GM21825 (cell line): Measurements from ENCODE around the gene PAAF1.

Source experiments
- ATAC-seq: cut with Tn5 transposase; IDR thresholded peaks from one replicate; pipeline ENCODE4 v1.9.1; 2021; ENCODE audit warnings: mild to moderate bottlenecking, moderate library complexity; ENCODE audit not compliant: unreplicated experiment

PAAF1 gene, protein sequence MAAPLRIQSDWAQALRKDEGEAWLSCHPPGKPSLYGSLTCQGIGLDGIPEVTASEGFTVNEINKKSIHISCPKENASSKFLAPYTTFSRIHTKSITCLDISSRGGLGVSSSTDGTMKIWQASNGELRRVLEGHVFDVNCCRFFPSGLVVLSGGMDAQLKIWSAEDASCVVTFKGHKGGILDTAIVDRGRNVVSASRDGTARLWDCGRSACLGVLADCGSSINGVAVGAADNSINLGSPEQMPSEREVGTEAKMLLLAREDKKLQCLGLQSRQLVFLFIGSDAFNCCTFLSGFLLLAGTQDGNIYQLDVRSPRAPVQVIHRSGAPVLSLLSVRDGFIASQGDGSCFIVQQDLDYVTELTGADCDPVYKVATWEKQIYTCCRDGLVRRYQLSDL

GRCh38 chr11:73876424-73877310, at the start of gene PAAF1, which contains the start of gene COA4:
Gene PAAF1, plus strand, starts transcription at chr11:73876999. Its CDS starts 23 bp downstream, at chr11:73877022.
Gene COA4, minus strand, starts transcription at chr11:73876846. Its CDS starts 3,468 bp downstream, at chr11:73873378.
- ATAC-seq = peak; percentile 96

DNA sequence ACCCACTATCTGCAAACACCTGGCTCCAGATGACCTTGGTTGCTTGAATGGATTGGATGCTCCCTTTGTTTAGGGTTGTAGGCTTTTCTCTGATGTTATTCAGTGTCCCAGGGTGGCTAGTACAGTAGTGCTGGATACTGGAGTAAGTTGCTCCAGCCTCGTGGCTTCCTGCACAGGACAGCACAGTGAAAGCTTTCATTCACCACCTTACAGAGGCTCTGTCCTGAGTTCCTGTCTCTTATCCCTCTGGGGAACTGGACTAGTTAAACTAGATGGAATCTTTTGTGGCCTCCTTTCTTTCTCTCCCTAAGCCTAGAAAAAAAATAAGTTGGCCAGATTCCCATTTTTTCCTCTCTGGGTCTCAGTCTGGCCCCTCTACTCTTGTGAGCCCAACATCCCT, 46.5 kb upstream of the PAAF1 start:
- ATAC-seq = no peak

GRCh38 chr11:73833067-73833466, 43.7 kb upstream of the PAAF1 start:
- no peak for ATAC-seq

- ATAC-seq = no peak
These were observed 38.2 kb upstream of the PAAF1 start for GRCh38 chr11:73838443-73839122.

DNA sequence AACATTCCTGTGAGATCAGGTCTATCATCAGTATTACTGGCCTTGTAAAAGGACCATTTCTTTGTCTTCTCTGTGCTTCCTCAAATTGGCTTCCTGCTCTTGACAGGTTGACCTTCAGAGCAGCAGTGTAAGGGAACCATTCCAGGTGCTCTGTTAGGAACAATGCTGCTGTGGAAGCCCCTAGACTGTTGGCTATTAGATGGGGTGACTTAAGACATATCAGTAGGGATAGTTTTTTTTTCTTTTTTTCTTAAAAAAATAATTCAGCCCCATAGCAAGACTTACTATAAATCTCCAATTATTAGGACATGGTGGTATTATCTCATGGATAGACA, 37.7 kb upstream of the PAAF1 start:
- ATAC-seq = no peak

- no peak for ATAC-seq
These were observed 25.6 kb upstream of the PAAF1 start for GRCh38 chr11:73851046-73851764.

DNA sequence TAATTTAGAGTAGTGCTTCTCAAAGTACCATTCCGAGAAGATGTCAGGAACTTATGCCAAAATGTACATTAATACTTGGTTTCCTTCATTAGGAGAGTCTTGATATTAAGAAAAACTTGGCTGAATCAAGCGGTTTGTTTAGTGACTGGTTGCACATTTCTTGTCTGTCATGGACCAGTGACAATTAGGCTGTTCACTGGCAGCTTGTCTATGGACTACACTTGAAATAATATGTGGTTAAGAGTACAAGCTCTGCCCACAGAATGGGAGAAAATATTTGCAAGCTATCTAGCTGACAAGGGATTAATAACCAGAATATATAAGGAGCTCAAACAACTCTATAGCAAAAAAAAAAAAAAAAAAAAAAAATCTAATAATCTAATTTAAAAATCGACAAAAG, 24.8 kb upstream of the PAAF1 start:
- ATAC-seq = no peak

DNA sequence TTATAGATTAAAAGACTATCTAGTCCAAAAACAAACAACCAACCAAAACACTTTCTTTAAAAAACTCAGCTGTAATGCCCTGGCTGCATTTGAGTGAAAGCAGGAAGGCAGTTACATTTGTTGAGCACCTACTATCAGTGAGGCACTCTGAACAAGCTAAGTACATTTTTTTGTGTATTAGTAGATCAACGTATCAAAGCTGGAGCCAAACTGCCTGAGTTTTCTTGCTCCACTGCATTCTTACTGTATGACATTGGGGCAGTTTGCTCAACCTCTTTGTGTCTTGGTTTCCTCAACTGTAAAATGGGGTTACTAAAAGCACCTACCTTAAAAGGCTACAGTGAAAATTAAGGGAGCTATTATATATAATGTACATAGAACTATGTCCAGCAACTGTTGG, 22.1 kb upstream of the PAAF1 start:
- ATAC-seq = no peak

- ATAC-seq = no peak
These were observed 20.7 kb upstream of the PAAF1 start for GRCh38 chr11:73856031-73856567.

DNA sequence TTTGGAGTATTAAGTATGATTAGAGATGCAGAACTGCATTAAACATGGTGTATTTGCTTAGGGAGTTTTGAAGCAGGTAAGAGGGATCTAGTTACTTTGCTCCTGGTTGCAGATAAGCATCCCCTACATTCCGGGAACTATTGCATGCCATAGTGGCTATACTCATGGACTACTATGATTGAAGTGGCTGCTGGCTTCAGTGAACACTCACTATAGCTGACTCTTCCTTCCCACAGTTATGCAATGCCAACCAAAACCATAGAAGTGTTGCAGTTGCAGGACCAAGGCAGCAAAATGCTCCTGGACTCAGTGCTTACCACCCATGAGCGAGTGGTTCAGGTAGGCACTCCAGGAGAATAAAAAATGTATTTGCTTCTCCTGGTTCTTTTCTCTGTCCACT, 17.1 kb upstream of the PAAF1 start:
- no peak for ATAC-seq

DNA sequence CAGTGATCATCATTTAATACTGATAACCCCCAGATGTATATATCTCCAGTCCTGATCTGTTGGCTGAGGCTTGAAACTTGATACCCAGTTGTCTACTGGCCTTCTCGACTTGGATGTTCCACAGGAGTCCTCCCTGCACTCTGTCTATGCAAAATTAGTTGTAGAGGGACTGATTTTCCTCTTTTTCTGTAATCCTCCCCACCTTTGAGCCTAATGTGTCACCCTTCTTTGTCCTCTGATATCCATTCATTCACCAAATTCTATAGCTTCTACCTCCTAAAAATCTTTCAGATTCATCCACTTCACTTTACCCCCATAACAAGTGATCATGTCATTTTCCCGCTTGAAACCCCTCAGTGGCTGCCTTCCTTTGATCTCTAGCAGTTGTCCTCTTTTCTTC, 16.6 kb upstream of the PAAF1 start:
- no peak for ATAC-seq

DNA sequence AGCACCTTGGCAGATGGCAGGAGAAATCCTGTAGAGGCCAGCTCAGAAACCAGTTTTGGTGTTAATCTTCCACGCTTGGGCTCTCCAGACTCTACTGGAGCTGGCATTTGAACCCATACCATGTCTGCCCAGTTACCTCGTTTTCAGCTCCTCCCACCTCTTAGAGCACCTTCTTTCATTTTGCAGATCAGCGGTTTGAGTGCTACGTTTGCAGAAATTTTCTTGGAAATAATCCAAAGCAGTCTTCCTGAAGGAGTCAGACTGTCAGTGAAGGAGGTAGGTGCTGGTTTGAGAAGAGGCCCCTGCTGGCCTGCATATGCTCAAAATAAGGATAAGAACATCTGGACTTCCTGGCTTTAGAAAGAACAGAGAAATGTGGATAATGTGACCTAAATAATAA, 13.8 kb upstream of the PAAF1 start:
- ATAC-seq = no peak

DNA sequence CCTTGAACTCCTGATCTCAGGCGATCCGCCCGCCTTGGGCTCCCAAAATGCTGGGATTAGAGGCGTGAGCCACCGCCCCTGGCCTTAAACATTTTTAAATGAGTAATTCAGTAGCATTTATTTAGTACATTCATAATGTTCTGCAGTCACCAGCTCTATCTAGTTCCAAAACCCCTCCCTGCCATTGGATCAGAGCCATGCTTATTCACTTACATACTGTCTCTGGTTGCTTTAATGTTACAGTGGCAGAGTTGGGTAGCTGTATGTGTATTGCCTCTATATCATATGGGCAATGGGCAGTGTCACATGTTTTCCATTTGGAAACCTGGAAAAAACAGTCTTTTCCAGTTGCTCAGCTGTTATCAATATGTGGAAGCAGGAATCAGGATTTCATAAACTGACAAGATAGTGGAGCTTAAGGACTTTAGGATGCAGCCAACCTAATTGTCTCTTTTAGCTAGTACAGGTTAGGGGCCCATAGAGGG, 10.7 kb upstream of the PAAF1 start:
- no peak for ATAC-seq

DNA sequence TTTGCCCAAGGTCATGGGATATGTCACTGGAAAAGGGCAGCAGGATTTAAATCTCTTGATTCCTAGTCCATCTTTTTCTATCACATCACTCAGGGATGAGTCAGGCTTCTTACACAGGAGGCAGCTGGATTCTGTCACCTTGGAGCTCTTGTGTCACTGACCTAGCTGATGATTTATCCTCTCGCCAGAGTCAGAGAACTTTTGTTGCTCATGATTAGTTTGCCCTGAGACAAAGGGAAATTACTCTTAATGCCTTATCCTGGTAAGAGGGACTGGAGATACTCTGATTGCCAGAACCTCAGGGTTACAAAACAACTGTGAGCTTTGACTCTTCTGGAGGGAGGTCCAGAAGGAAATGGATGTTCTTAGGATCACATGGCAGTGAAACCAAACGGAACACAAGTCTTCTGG, 10.2 kb upstream of the PAAF1 start:
- no peak for ATAC-seq

DNA sequence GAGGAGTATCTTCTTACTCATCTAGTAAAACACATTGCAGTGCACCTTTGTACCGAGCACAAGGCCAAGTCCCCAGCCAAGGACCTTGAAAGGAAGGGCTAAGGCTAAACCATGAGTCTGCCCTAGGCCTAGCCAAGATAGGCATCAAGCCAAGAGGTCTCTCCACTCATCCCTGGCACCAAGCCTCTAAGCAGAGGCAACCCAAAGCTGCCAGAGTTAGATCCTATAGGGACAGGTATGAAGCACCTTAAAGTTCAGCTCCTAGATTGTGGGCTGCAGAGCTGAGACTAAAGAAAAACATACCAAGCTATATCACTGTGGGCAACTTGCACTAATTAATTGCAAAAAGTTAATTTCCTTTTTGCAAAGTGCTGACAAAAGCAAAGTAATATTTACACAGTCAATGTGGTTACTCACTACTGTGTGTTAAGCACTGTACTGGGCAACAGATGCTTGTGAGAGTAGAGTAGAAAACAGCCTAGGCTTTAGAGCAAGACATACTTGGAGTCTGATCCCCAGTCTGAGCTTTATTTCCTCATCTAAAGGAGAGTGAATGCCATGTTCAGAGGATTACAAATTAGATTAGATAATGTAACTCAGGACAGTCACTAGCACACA, 7.4 kb upstream of the PAAF1 start:
- ATAC-seq = no peak

DNA sequence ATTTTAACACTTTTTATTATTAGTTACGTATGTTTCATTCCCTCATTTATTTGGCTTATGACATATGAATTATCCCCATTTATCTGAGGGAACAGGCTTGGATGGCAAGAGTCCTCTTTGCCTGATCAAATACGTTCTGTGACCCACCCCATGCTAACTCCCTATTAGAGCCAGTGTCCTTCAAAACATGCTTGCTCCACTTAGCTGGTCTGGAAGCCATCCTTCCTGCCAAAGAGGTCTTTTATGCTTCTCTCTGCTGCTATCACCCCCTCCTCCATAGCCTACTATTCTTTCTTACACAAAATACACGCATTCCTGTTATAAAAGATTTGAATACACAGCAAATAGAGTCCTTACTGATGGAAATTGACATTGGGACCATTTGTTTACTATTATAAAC, 6.5 kb upstream of the PAAF1 start:
- no peak for ATAC-seq

DNA sequence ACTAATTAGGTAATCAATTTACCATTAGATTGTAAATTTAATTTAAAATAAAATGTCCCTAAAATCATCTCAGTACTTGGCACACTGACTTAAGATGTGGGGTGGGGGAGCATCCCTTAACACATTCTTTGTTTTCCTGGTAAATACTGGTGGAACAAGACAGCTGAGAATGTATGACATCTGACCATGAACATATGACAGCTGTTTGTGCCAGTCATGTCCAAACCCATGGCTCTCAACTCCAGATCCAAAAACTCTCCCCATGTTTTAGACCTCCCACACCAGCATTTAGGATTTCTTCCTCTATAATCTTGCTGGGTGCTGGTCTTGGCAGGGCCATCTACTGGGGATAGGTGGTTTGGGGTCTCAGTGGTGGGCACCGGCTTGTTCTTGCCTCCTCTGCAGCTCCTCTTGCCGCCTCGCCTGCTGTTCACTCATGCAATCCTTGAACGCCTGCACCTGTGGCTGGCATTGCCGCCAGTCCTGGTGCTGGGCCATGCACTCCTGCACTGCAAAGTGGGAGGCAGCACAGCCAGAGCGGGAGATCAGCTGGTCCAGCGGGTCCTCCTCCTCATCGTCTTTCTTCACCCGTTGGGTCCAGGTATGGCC, 3.9 kb upstream of the PAAF1 start:
- no peak for ATAC-seq

- ATAC-seq = no peak
These were observed 1.4 kb upstream of the PAAF1 start for GRCh38 chr11:73875380-73875779.

GRCh38 chr11:73875840-73876239, 959 bp upstream of the PAAF1 start:
- no peak for ATAC-seq

DNA sequence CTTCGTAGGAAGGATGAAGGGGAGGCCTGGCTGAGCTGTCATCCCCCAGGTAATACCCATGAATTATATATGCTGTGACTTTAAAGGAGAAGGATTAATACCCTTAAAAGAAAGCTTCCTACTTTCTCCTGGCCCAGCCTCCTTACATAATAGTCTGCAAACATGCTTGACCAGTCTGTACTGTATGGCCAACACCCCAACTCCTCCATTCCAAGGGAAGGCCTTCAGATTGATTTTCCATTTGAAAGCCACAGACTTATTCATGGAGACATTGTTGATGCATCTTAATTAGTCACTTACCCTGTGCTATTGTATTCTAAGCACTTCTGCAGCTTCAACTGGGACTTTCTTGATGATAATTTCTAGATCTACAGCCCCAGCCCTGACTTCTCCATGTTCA, 2.0 kb downstream of the PAAF1 start:
- no peak for ATAC-seq
